WTC11 (cell line): ENCODE data around the gene AASDHPPT. TPM values are rescaled to one million over a fixed set of nuclear protein-coding genes. Genes with fewer than 3 reads are reported as not detected.

Experiments
- ATAC-seq: fragments of 200-7000 bp; cut with Tn5 transposase; 2 replicates; pipeline ENCODE4 v1.10.0; 2021; ENCODE audit warnings: mild to moderate bottlenecking, moderate library complexity
- CTCF ChIA-PET: fragments of 300-600 bp; sonication (Branson Sonifier 250); formaldehyde crosslinking; loops from one replicate; lab custom pipeline; 2021; ENCODE audit warnings: antibody characterized with exemption; lab: Charles Lee
- POLR2A ChIA-PET: fragments of 350-600 bp; sonication (Branson Sonifier 250); formaldehyde crosslinking; loops from one replicate; lab custom pipeline; 2021; ENCODE audit warnings: antibody characterized with exemption; lab: Charles Lee
- DNase-seq: peaks from one replicate; pipeline ENCODE4 v3.0.0; 2021; ENCODE audit warnings: low spot score
- H3K27ac Mint-ChIP-seq: 2 replicates; pipeline ENCODE4 v1.8.0; 2021; ENCODE audit warnings: mixed read lengths
- H3K27me3 Mint-ChIP-seq: 2 replicates; pipeline ENCODE4 v1.8.0; 2021; ENCODE audit warnings: low read depth, mild to moderate bottlenecking, moderate library complexity, mixed read lengths
- H3K36me3 Mint-ChIP-seq: 2 replicates; pipeline ENCODE4 v1.8.0; 2021; ENCODE audit warnings: mixed read lengths
- H3K4me1 Mint-ChIP-seq: 2 replicates; pipeline ENCODE4 v1.8.0; 2022; ENCODE audit warnings: mixed read lengths
- H3K4me3 Mint-ChIP-seq: 2 replicates; pipeline ENCODE4 v1.8.0; 2021; ENCODE audit warnings: mild to moderate bottlenecking, moderate library complexity, mixed read lengths
- H3K9me3 Mint-ChIP-seq: 2 replicates; pipeline ENCODE4 v1.8.0; 2021; ENCODE audit warnings: mixed read lengths
- ATF6 ChIP-seq: sonication (generic); formaldehyde crosslinking; IDR thresholded peaks from 2 replicates; pipeline ENCODE4 v1.8.1; 2023; ENCODE audit warnings: mild to moderate bottlenecking, missing genetic modification reagents
- CREB1 ChIP-seq: sonication (generic); formaldehyde crosslinking; IDR thresholded peaks from 2 replicates; pipeline ENCODE4 v1.8.0; 2023; ENCODE audit warnings: mild to moderate bottlenecking, missing genetic modification reagents
- CREM ChIP-seq: sonication (generic); formaldehyde crosslinking; IDR thresholded peaks from 2 replicates; pipeline ENCODE4 v1.8.1; 2022; ENCODE audit warnings: mild to moderate bottlenecking, missing genetic modification reagents, moderate library complexity
- FOXP1 ChIP-seq: sonication (generic); formaldehyde crosslinking; IDR thresholded peaks from 2 replicates; pipeline ENCODE4 v1.8.0; 2022; ENCODE audit warnings: missing genetic modification reagents, mild to moderate bottlenecking, moderate library complexity, borderline replicate concordance
- FOXP4 ChIP-seq: sonication (generic); formaldehyde crosslinking; IDR thresholded peaks from 2 replicates; pipeline ENCODE4 v1.8.0; 2022; ENCODE audit warnings: mild to moderate bottlenecking, missing genetic modification reagents
- IRF1 ChIP-seq: sonication (generic); formaldehyde crosslinking; IDR thresholded peaks from 2 replicates; pipeline ENCODE4 v1.8.0; 2023; ENCODE audit warnings: missing genetic modification reagents
- IRF2 ChIP-seq: sonication (generic); formaldehyde crosslinking; IDR thresholded peaks from 2 replicates; pipeline ENCODE4 v1.8.0; 2022; ENCODE audit warnings: low read depth, missing genetic modification reagents, borderline replicate concordance
- NFE2L1 ChIP-seq: sonication (generic); formaldehyde crosslinking; IDR thresholded peaks from 2 replicates; pipeline ENCODE4 v1.8.1; 2023; ENCODE audit warnings: missing genetic modification reagents
- NFYB ChIP-seq: sonication (generic); formaldehyde crosslinking; conservative IDR thresholded peaks from 2 replicates; pipeline ENCODE4 v1.8.0; 2022; ENCODE audit warnings: low read depth, missing genetic modification reagents
- NR2C2 ChIP-seq: sonication (generic); formaldehyde crosslinking; IDR thresholded peaks from 2 replicates; pipeline ENCODE4 v1.8.0; 2022; ENCODE audit warnings: mild to moderate bottlenecking, missing genetic modification reagents
- SMAD3 ChIP-seq: sonication (generic); formaldehyde crosslinking; IDR thresholded peaks from 2 replicates; pipeline ENCODE4 v1.8.0; 2022; ENCODE audit warnings: missing genetic modification reagents, mild to moderate bottlenecking, borderline replicate concordance
- TCF7 ChIP-seq: sonication (generic); formaldehyde crosslinking; IDR thresholded peaks from 2 replicates; pipeline ENCODE4 v1.8.0; 2022; ENCODE audit warnings: mild to moderate bottlenecking, low read depth, missing genetic modification reagents, moderate library complexity
- TEAD4 ChIP-seq: sonication (generic); formaldehyde crosslinking; IDR thresholded peaks from 2 replicates; pipeline ENCODE4 v1.8.0; 2022; ENCODE audit warnings: mild to moderate bottlenecking, missing genetic modification reagents
- USF1 ChIP-seq: sonication (generic); formaldehyde crosslinking; IDR thresholded peaks from 2 replicates; pipeline ENCODE4 v1.8.0; 2022; ENCODE audit warnings: mild to moderate bottlenecking, missing genetic modification reagents
- USF2 ChIP-seq: sonication (generic); formaldehyde crosslinking; IDR thresholded peaks from 2 replicates; pipeline ENCODE4 v1.8.1; 2023; ENCODE audit warnings: mild to moderate bottlenecking, missing genetic modification reagents, moderate library complexity
- ZBTB21 ChIP-seq: sonication (generic); formaldehyde crosslinking; IDR thresholded peaks from 2 replicates; pipeline ENCODE4 v1.8.1; 2023; ENCODE audit warnings: mild to moderate bottlenecking, missing genetic modification reagents, borderline replicate concordance
- ZNF121 ChIP-seq: sonication (generic); formaldehyde crosslinking; IDR thresholded peaks from 2 replicates; pipeline ENCODE4 v1.8.0; 2023; ENCODE audit warnings: missing genetic modification reagents
- ZNF281 ChIP-seq: sonication (generic); formaldehyde crosslinking; IDR thresholded peaks from 2 replicates; pipeline ENCODE4 v1.8.0; 2023; ENCODE audit warnings: mild to moderate bottlenecking, missing genetic modification reagents
- ZNF396 ChIP-seq: fragments of 250-450 bp; sonication (Bioruptor Pico); IDR thresholded peaks from 2 replicates; pipeline ENCODE4 v1.8.0; 2021; ENCODE audit warnings: mild to moderate bottlenecking, moderate library complexity, borderline replicate concordance
- ZNF425 ChIP-seq: fragments of 250-450 bp; sonication (Bioruptor Pico); conservative IDR thresholded peaks from 2 replicates; pipeline ENCODE4 v1.9.0; 2021; ENCODE audit warnings: mild to moderate bottlenecking
- ZNF512 ChIP-seq: sonication (generic); formaldehyde crosslinking; IDR thresholded peaks from 2 replicates; pipeline ENCODE4 v1.8.1; 2022; ENCODE audit warnings: missing genetic modification reagents, borderline replicate concordance
- ZNF671 ChIP-seq: fragments of 250-450 bp; sonication (Bioruptor Pico); IDR thresholded peaks from 2 replicates; pipeline ENCODE4 v1.8.0; 2021; ENCODE audit warnings: mild to moderate bottlenecking
- total RNA-seq: library from RNA; stranded (reverse); gene quantifications from 3 replicates; pipeline ENCODE4 v1.2.3, GENCODE V29; 2021

Gene AASDHPPT
- total RNA-seq, 1 experiment from 2014 or later: 37.0 TPM

GRCh38 chr11:106101370-106101769 lies 23.9 kb downstream of the AASDHPPT start (continued):
- no peak for TF ChIP-seq ZNF425 (CRISPR knock-in tag)
- no peak for TF ChIP-seq USF1 (CRISPR knock-in tag)
- no peak for TF ChIP-seq CREB1
- TF ChIP-seq ZNF396 (CRISPR knock-in tag): no peak

- peaks cover 15% of the 10 kb centered on the region for H3K4me1 Mint-ChIP-seq
- no peak overlapping the region for H3K4me3 Mint-ChIP-seq
- peaks cover 20% of the 10 kb centered on the region for H3K36me3 Mint-ChIP-seq
- TF ChIP-seq ZNF281: no peak
- no peak for TF ChIP-seq IRF1 (CRISPR knock-in tag)
- TF ChIP-seq CREM: no peak
- TF ChIP-seq FOXP1 (CRISPR knock-in tag): no peak
- no peak for TF ChIP-seq TEAD4
- no peak for TF ChIP-seq ZNF512 (CRISPR knock-in tag)
- TF ChIP-seq FOXP4 (CRISPR knock-in tag): no peak
- no peak for TF ChIP-seq SMAD3
- TF ChIP-seq ZNF121 (CRISPR knock-in tag): no peak
- TF ChIP-seq ATF6: no peak
- TF ChIP-seq TCF7 (CRISPR knock-in tag): no peak
- TF ChIP-seq IRF2: no peak
- TF ChIP-seq NR2C2 (CRISPR knock-in tag): no peak
- no peak for TF ChIP-seq NFYB (CRISPR knock-in tag)
- TF ChIP-seq ZBTB21 (CRISPR knock-in tag): no peak
- TF ChIP-seq ZNF671 (CRISPR knock-in tag): no peak
- TF ChIP-seq USF2 (CRISPR knock-in tag): no peak
- TF ChIP-seq NFE2L1: no peak
- no peaks in the 10 kb centered on the region for H3K27me3 Mint-ChIP-seq
- DNase-seq (no peak), ATAC-seq (no peak)
- POLR2A ChIA-PET: no interaction called here
- CTCF ChIA-PET: interaction anchor here (1.1 kb wide), 1 partner anchor 16 kb away, joined by 3 read pairs; no protein-coding TSS in a partner anchor
- H3K9me3 Mint-ChIP-seq: peaks cover 12% of the 10 kb centered on the region
- H3K27ac Mint-ChIP-seq: no peak overlapping the region
Observed at GRCh38 chr11:106101819-106102218, 24.4 kb downstream of the AASDHPPT start.
